Measurements from ENCODE around the gene CYP19A1.

DNA sequence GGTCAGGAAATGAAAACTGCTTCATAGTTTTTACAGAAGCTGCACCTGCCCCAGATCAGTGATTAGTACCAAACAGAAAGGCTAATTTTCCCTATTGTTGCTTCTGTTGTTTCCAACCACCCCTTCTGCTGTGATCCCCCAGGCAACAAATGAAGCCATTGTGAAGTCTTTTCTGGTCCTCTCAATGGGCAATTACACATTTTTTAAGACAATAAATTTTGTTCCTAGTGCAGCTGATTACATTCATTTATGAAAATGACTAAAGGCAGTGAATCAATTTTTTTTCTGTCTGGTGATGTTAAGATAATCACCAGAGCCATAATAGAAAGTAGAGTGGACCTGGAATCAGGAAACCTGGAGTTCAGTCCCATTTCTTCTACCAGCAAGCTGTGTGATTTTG, 35.7 kb upstream of the CYP19A1 start:
- TF ChIP-seq, protein P1, sequence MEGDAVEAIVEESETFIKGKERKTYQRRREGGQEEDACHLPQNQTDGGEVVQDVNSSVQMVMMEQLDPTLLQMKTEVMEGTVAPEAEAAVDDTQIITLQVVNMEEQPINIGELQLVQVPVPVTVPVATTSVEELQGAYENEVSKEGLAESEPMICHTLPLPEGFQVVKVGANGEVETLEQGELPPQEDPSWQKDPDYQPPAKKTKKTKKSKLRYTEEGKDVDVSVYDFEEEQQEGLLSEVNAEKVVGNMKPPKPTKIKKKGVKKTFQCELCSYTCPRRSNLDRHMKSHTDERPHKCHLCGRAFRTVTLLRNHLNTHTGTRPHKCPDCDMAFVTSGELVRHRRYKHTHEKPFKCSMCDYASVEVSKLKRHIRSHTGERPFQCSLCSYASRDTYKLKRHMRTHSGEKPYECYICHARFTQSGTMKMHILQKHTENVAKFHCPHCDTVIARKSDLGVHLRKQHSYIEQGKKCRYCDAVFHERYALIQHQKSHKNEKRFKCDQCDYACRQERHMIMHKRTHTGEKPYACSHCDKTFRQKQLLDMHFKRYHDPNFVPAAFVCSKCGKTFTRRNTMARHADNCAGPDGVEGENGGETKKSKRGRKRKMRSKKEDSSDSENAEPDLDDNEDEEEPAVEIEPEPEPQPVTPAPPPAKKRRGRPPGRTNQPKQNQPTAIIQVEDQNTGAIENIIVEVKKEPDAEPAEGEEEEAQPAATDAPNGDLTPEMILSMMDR (IDR thresholded peaks at IDR 0.05): no peak
- TF ChIP-seq EZH2 (IDR thresholded peaks at IDR 0.05; ENCODE audit: borderline replicate concordance, insufficient read depth, low read depth, low read length, poor library complexity, severe bottlenecking): no peak
